ENCODE data around the gene NQO2. TPM values are rescaled to one million over a fixed set of nuclear protein-coding genes. Genes with fewer than 3 reads are reported as not detected.
A peak's percentile ranks its signal among the peaks of the same experiment; 100 is the strongest.

NQO2 gene
- polyA plus RNA-seq, 1 donor from 2014 or later = 33.2 TPM

DNA sequence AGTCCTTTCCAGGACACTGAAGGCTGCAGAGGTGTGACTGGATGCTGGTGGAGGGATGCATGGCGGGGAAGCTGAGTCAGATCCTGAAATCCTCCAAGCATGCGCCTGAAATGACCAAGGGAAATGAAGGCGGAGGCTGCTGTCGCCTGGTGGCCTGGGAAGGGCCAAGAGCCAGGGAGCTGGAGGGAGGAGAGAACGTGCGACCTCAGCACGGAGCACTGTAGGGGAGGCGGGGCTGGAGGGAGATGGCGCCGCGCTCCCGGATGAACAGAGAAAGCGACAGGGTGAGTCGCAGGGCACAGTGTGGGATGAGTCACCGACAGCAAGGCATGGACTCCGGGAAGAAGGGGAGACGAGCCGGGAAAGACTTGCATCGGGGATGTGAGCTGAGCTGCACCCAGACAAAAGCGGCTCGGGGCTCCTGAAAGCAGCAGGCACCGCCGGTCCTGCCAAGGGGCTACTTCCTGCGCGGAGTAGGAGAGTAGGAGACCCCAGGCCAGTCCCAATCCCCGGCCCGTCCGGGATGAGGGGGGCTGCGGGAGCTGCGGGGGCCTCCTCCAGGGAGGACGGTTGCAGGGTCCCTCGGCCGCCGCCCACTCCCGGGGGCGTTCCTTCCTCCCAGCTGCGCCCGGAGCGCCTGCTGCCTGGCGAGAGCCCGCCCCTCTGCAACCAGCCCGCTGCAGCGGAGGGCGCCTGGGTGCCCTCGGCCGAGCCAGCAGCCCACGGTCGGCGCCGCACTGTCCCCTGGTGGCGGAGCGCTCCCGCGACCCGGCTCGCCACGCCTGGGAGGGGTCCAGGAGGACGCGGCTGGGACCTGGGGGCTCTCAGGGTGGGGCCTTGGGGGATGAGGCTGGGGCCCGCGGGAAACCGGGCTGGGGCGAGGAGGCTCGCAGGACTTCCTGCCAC lies 11.0 kb upstream of the NQO2 start:
- peak overlapping the region; percentile 95 for H2AFZ ChIP-seq (ENCODE audit: low read depth, low read length)
- H3K4me2 ChIP-seq (ENCODE audit: low read length) = peak overlapping the region; percentile 99
- H3F3A ChIP-seq (ENCODE audit: insufficient read depth, low read length, poor library complexity, severe bottlenecking) = peaks cover 19% of the 10 kb centered on the region
- peaks cover 5% of the 10 kb centered on the region for H3K79me2 ChIP-seq (replicated peaks; ENCODE audit: insufficient read depth, low read length)
- no peaks in the 10 kb centered on the region for H3K36me3 ChIP-seq (ENCODE audit: insufficient read depth, low read length)
- TF ChIP-seq EZH2 (IDR thresholded peaks at IDR 0.05; ENCODE audit: borderline replicate concordance, insufficient read depth, low read length, poor library complexity, severe bottlenecking) (no peak), SMC3 (conservative IDR thresholded peaks at IDR 0.05; ENCODE audit: poor library complexity) (peak; percentile 71), EP300 (conservative IDR thresholded peaks at IDR 0.05; ENCODE audit: poor library complexity, severe bottlenecking) (peak; percentile 36), MXI1 (conservative IDR thresholded peaks at IDR 0.05; ENCODE audit: poor library complexity, severe bottlenecking) (peak; percentile 73), RAD21 (conservative IDR thresholded peaks at IDR 0.05) (peak; percentile 66), TAF1 (IDR thresholded peaks at IDR 0.05; ENCODE audit: low read depth) (peak; percentile 75), POLR2AphosphoS5 (IDR thresholded peaks at IDR 0.05) (peak; percentile 90)
- TF ChIP-seq, protein P1, sequence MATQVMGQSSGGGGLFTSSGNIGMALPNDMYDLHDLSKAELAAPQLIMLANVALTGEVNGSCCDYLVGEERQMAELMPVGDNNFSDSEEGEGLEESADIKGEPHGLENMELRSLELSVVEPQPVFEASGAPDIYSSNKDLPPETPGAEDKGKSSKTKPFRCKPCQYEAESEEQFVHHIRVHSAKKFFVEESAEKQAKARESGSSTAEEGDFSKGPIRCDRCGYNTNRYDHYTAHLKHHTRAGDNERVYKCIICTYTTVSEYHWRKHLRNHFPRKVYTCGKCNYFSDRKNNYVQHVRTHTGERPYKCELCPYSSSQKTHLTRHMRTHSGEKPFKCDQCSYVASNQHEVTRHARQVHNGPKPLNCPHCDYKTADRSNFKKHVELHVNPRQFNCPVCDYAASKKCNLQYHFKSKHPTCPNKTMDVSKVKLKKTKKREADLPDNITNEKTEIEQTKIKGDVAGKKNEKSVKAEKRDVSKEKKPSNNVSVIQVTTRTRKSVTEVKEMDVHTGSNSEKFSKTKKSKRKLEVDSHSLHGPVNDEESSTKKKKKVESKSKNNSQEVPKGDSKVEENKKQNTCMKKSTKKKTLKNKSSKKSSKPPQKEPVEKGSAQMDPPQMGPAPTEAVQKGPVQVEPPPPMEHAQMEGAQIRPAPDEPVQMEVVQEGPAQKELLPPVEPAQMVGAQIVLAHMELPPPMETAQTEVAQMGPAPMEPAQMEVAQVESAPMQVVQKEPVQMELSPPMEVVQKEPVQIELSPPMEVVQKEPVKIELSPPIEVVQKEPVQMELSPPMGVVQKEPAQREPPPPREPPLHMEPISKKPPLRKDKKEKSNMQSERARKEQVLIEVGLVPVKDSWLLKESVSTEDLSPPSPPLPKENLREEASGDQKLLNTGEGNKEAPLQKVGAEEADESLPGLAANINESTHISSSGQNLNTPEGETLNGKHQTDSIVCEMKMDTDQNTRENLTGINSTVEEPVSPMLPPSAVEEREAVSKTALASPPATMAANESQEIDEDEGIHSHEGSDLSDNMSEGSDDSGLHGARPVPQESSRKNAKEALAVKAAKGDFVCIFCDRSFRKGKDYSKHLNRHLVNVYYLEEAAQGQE (IDR thresholded peaks at IDR 0.05; ENCODE audit: borderline replicate concordance) = peak; percentile 87
- TF ChIP-seq, protein P2, sequence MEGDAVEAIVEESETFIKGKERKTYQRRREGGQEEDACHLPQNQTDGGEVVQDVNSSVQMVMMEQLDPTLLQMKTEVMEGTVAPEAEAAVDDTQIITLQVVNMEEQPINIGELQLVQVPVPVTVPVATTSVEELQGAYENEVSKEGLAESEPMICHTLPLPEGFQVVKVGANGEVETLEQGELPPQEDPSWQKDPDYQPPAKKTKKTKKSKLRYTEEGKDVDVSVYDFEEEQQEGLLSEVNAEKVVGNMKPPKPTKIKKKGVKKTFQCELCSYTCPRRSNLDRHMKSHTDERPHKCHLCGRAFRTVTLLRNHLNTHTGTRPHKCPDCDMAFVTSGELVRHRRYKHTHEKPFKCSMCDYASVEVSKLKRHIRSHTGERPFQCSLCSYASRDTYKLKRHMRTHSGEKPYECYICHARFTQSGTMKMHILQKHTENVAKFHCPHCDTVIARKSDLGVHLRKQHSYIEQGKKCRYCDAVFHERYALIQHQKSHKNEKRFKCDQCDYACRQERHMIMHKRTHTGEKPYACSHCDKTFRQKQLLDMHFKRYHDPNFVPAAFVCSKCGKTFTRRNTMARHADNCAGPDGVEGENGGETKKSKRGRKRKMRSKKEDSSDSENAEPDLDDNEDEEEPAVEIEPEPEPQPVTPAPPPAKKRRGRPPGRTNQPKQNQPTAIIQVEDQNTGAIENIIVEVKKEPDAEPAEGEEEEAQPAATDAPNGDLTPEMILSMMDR (IDR thresholded peaks at IDR 0.05; ENCODE audit: poor library complexity, severe bottlenecking) = peak; percentile 76
- no peaks in the 10 kb centered on the region for H3K27me3 ChIP-seq (ENCODE audit: insufficient read depth, low read depth, low read length)
- peak overlapping the region; percentile 91 for H3K4me3 ChIP-seq (ENCODE audit: low read length)
- H3K9me3 ChIP-seq (ENCODE audit: low read length) = no peaks in the 10 kb centered on the region
- H3K9me2 ChIP-seq (ENCODE audit: insufficient read depth, low read length) = no peaks in the 10 kb centered on the region
- H3K9ac ChIP-seq (ENCODE audit: low read length) = peak overlapping the region; percentile 99
- peak overlapping the region; percentile 100 for H3K27ac ChIP-seq (ENCODE audit: low read length)
- H4K20me1 ChIP-seq (ENCODE audit: insufficient read depth) = no peaks in the 10 kb centered on the region

DNA sequence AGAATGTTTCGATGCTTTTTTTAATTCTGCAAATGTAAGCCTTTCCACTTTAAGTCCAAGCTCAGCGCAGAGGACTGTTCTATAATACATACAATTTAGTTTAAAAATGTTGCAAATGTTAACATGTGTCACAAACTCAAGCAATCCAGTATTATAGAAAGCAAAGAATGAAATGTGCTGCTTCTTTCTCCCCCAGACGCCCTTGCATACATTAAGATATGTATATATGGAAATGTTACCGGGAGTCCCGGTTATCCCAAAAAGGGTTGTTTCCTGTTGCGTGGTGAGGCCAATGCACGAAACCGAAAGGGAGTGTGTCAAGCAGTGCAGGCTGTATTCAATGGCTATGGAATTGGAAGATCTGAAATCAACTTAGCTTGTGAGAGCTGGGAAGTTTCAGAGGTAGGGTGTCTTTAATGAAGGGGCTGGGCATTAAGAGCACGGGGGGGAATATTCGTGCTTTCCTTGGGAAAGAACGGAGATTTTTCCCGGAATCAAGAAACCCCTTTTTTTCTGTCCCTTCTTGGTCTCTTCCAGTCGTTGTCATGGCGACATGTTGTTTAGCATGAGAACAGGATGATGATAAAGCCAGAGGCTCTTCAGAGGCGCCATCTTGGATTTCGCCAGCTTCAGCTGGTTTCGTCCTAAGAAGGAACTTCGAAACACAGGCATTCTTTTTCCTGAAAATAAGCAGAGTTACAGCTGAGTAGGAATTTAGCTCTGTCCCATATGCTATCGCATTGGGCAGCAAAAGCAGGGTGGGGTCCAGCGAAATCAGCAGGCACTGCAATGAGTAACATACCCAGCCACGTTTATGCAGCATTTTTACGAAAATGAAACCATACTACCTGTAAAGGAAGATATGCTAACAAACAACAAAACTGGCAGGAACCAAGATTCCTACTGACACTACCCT lies 10.1 kb upstream of the NQO2 start:
- TF ChIP-seq TAF1 (IDR thresholded peaks at IDR 0.05; ENCODE audit: low read depth) = peak; percentile 95
- TF ChIP-seq, protein P2 (IDR thresholded peaks at IDR 0.05; ENCODE audit: poor library complexity, severe bottlenecking) = peak; percentile 11
- TF ChIP-seq POLR2AphosphoS5 (IDR thresholded peaks at IDR 0.05) = peak; percentile 74
- TF ChIP-seq RAD21 (conservative IDR thresholded peaks at IDR 0.05) = no peak
- TF ChIP-seq MXI1 (conservative IDR thresholded peaks at IDR 0.05; ENCODE audit: poor library complexity, severe bottlenecking) = peak; percentile 64
- no peak for TF ChIP-seq SMC3 (conservative IDR thresholded peaks at IDR 0.05; ENCODE audit: poor library complexity)
- TF ChIP-seq EZH2 (IDR thresholded peaks at IDR 0.05; ENCODE audit: borderline replicate concordance, insufficient read depth, low read length, poor library complexity, severe bottlenecking) = no peak
- TF ChIP-seq EP300 (conservative IDR thresholded peaks at IDR 0.05; ENCODE audit: poor library complexity, severe bottlenecking) = peak; percentile 56
- TF ChIP-seq, protein P1 (IDR thresholded peaks at IDR 0.05; ENCODE audit: borderline replicate concordance) = peak; percentile 84
- peak overlapping the region; percentile 56 for H2AFZ ChIP-seq (ENCODE audit: low read depth, low read length)
- peak overlapping the region; percentile 99 for H3K9ac ChIP-seq (ENCODE audit: low read length)
- peak overlapping the region; percentile 91 for H3K4me3 ChIP-seq (ENCODE audit: low read length)
- peaks cover 5% of the 10 kb centered on the region for H3K79me2 ChIP-seq (replicated peaks; ENCODE audit: insufficient read depth, low read length)
- H3K27ac ChIP-seq (ENCODE audit: low read length) = peak overlapping the region; percentile 100
- peak overlapping the region; percentile 94 for H3K4me2 ChIP-seq (ENCODE audit: low read length)
- no peaks in the 10 kb centered on the region for H3K9me2 ChIP-seq (ENCODE audit: insufficient read depth, low read length)
- no peaks in the 10 kb centered on the region for H3K27me3 ChIP-seq (ENCODE audit: insufficient read depth, low read depth, low read length)
- peaks cover 19% of the 10 kb centered on the region for H3F3A ChIP-seq (ENCODE audit: insufficient read depth, low read length, poor library complexity, severe bottlenecking)
- no peaks in the 10 kb centered on the region for H3K36me3 ChIP-seq (ENCODE audit: insufficient read depth, low read length)
- H3K9me3 ChIP-seq (ENCODE audit: low read length) = no peaks in the 10 kb centered on the region
- no peaks in the 10 kb centered on the region for H4K20me1 ChIP-seq (ENCODE audit: insufficient read depth)

All from neural cell (in vitro differentiated cells).